OCI-LY1 (cell line): ENCODE results near the gene USH2A.

ENCODE experiments used
- CTCF ChIP-seq: fragments of 200-600 bp; sonication (generic), shearing (Covaris generic); IDR thresholded peaks from 2 replicates; pipeline ENCODE4 v1.5.1; 2017; ENCODE audit warnings: mild to moderate bottlenecking, antibody characterized with exemption, low read length, moderate library complexity, mixed read lengths
- EZH2 ChIP-seq: fragments of 200-600 bp; sonication (generic), shearing (Covaris generic); IDR thresholded peaks from 2 replicates; pipeline ENCODE4 v1.8.0; 2017; ENCODE audit warnings: borderline replicate concordance, mixed run types, mild to moderate bottlenecking, antibody characterized with exemption, low read length, moderate library complexity, mixed read lengths

DNA sequence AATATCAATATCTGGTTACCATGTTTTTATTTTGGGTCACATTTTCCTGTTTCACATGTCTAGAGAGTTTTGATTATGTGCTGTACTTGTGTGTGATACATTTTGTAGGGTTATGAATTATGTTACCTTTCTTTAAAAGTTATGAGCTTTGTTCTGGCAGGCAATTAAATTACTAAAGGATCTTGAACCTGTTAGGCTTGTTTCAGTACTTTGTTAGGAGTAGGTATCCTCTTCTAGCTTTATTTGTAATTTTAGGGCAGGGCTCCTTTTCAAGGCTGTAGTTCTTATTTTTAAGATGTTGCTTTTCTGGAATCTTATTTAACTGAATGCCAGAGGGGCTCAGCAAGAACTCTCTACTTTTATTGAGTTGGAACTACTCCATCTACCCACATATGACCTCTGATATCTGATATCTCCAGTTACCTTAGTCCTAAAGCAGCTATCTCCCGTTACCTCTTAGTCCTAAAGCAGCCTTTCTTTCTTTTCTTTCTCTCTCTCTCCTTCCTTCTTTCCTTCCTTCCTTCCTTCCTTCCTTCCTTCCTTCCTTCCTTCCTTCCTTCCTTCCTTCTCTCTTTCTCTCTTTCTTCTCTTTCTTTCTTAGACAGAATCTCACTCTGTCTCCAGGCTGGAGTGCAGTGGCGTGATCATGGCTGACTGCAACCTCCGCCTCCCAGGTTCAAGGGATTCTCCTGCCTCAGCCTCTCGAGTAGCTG, 832.3 kb downstream of the USH2A start:
- TF ChIP-seq CTCF (no peak), EZH2 (no peak)
